ENCODE results near the gene ADAM17.
"Not testable (repeated sequence)": the region's sequence is repeated elsewhere in the genome, so short reads cannot be mapped to it uniquely, and the experiment has no call there.

Gene ADAM17

GRCh38 chr2:9560628-9561027 lies 5.0 kb upstream of the ADAM17 start:
- DNase-seq, result no peak

- DNase-seq, result no peak
Measured at GRCh38 chr2:9558948-9559381, 3.3 kb upstream of the ADAM17 start.

- no peak for DNase-seq
Measured at GRCh38 chr2:9556121-9556743, 602 bp upstream of the ADAM17 start.

- DNase-seq, result no peak
Measured at GRCh38 chr2:9554921-9555296, 721 bp downstream of the ADAM17 start.

- DNase-seq, result no peak
Measured at GRCh38 chr2:9552219-9553178, 3.1 kb downstream of the ADAM17 start.

- not testable (repeated sequence) for DNase-seq
Measured at GRCh38 chr2:9550859-9551391, 4.7 kb downstream of the ADAM17 start.

GRCh38 chr2:9549420-9549819 lies 6.2 kb downstream of the ADAM17 start:
- DNase-seq, result no peak

GRCh38 chr2:9548506-9548905 lies 7.1 kb downstream of the ADAM17 start:
- DNase-seq, result no peak

- no peak for DNase-seq
Measured at GRCh38 chr2:9547262-9547991, 8.2 kb downstream of the ADAM17 start.

GRCh38 chr2:9545502-9545901 lies 10.1 kb downstream of the ADAM17 start:
- DNase-seq, result no peak

GRCh38 chr2:9543557-9543956 lies 12.1 kb downstream of the ADAM17 start:
- no peak for DNase-seq

GRCh38 chr2:9539531-9539930 lies 16.1 kb downstream of the ADAM17 start:
- no peak for DNase-seq

GRCh38 chr2:9538000-9538507 lies 17.6 kb downstream of the ADAM17 start:
- no peak for DNase-seq

GRCh38 chr2:9536504-9536903 lies 19.1 kb downstream of the ADAM17 start:
- DNase-seq, result no peak

GRCh38 chr2:9535177-9535576 lies 20.5 kb downstream of the ADAM17 start:
- no peak for DNase-seq

- DNase-seq, result no peak
Measured at GRCh38 chr2:9533663-9534062, 22.0 kb downstream of the ADAM17 start.

GRCh38 chr2:9532421-9532820 lies 23.2 kb downstream of the ADAM17 start:
- no peak for DNase-seq

- DNase-seq, result no peak
Measured at GRCh38 chr2:9527995-9528787, 27.4 kb downstream of the ADAM17 start.

GRCh38 chr2:9525266-9525665 lies 30.4 kb downstream of the ADAM17 start:
- DNase-seq, result no peak

- DNase-seq, result no peak
Measured at GRCh38 chr2:9524291-9524690, 31.3 kb downstream of the ADAM17 start.

GRCh38 chr2:9519250-9519649 lies 36.4 kb downstream of the ADAM17 start:
- no peak for DNase-seq

GRCh38 chr2:9518780-9519179 lies 36.9 kb downstream of the ADAM17 start:
- DNase-seq, result no peak
